Testis (tissue), 5 donors: ENCODE results near the gene ZMYM2. TPM values are rescaled to one million over a fixed set of nuclear protein-coding genes. Genes with fewer than 3 reads are reported as not detected.

Experiments
- DNase-seq: peaks from one replicate; pipeline ENCODE4 v3.0.0-alpha.2; 2019
- H3K27ac ChIP-seq, 2 donors: fragments of 200-600 bp; sonication (generic); one replicate each; pipeline ENCODE4 v1.5.1; 2019
- H3K27me3 ChIP-seq: fragments of 200-600 bp; sonication (generic); one replicate; pipeline ENCODE4 v1.5.1; 2019
- H3K36me3 ChIP-seq: fragments of 200-600 bp; sonication (generic); one replicate; pipeline ENCODE4 v1.5.1; 2017; ENCODE audit warnings: low read depth; ENCODE audit errors: missing control alignments
- H3K4me1 ChIP-seq: fragments of 200-600 bp; sonication (generic); one replicate; pipeline ENCODE4 v1.5.1; 2019
- H3K4me3 ChIP-seq, 2 donors: fragments of 200-600 bp; sonication (generic); one replicate each; pipeline ENCODE4 v1.5.1; 2017 to 2019
- H3K9me3 ChIP-seq: fragments of 200-600 bp; sonication (generic); one replicate; pipeline ENCODE4 v1.5.1; 2017
- CTCF ChIP-seq, 3 experiments: fragments of 450-650 bp in 2 of 3; fragments of 200-600 bp in 1 of 3; sonication (generic) in 1 of 3; IDR thresholded peaks; one replicate each; pipeline ENCODE4 v1.5.1; 2016 to 2019; ENCODE audit warnings: antibody characterized with exemption in 3 of 3, mild to moderate bottlenecking in 2 of 3, moderate library complexity in 1 of 3
- POLR2A ChIP-seq: fragments of 450-650 bp; IDR thresholded peaks from one replicate; pipeline ENCODE4 v1.6.1; 2017; ENCODE audit warnings: antibody characterized with exemption, mild to moderate bottlenecking, moderate library complexity
- WGBS, 2 donors: methylation state at CpG; one replicate each; pipeline ENCODE4 v1.1.5; 2018; 5-methylcytosine and 5-hydroxymethylcytosine counted together
- intact Hi-C: fragments of 100-400 bp; cut with DNase I; formaldehyde crosslinking; loops from one replicate; pipeline ENCODE4 v1.15.1; 2023; ENCODE audit warnings: low total_unique reads
- long read RNA-seq, 2 donors: transcript quantifications; one replicate each; lab custom pipeline, GENCODE V29; 2026
- polyA plus RNA-seq: library from polyadenylated mRNA; stranded (reverse); fragments of 350-450 nt; fragmentation: Illumina TruSeq; extraction: RNeasy Lipid Tissue Mini Kit (QIAGEN cat#74804); gene quantifications from one replicate; pipeline ENCODE4 v1.2.3, GENCODE V29; 2014; ENCODE audit warnings: low read depth, low replicate concordance; ENCODE audit not compliant: insufficient read depth
- total RNA-seq, 2 donors: library from RNA; depleted of rRNA; stranded (reverse); fragments of >200 nt; gene quantifications; one replicate each; pipeline ENCODE4 v1.2.3, GENCODE V29; 2016

Gene ZMYM2
- 100 to 1,000 TPM; 162 to 177 TPM for total RNA-seq
- 110 TPM for polyA plus RNA-seq
- long read RNA-seq, donor 1, full-length matches to known transcripts = 4 of 4 reads
- long read RNA-seq, donor 1, partial matches to known transcripts = 0 of 4 reads
- long read RNA-seq, donor 1, other reads (novel, unspliced or antisense) = 0 of 4 reads
- long read RNA-seq, donor 2, full-length matches to known transcripts = 1 of 1 reads
- long read RNA-seq, donor 2, partial matches to known transcripts = 0 of 1 reads
- long read RNA-seq, donor 2, other reads (novel, unspliced or antisense) = 0 of 1 reads

GRCh38 chr13:19958155-19959111 is at the start of gene ZMYM2:
Gene ZMYM2, plus strand, starts transcription at chr13:19958727. Its CDS starts 34,346 bp downstream, at chr13:19993073.
- Histone ChIP-seq H3K9me3 (no peaks in the 10 kb centered on the region), H3K4me3 (peak within 1 kb of the TSS; percentile 92), H3K4me1 (peaks cover 13% of the 10 kb centered on the region), H3K36me3 (no peaks in the 10 kb centered on the region), H3K27me3 (no peaks in the 10 kb centered on the region), H3K27ac (peak within 1 kb of the TSS; percentile 99 to 100)
- 0% methylated on average over 9 to 64 of the region's 112 CpGs for WGBS, 2 donors
- intact Hi-C loops = loop anchor here (5.0 kb wide), 1 partner anchor 96 kb away; the partner anchor contains the start of gene ZMYM5
- no peak for TF ChIP-seq CTCF (IDR thresholded peaks at IDR 0.05)
- peak; percentile 34 for TF ChIP-seq POLR2A
- DNase-seq = peak; percentile 99

DNA sequence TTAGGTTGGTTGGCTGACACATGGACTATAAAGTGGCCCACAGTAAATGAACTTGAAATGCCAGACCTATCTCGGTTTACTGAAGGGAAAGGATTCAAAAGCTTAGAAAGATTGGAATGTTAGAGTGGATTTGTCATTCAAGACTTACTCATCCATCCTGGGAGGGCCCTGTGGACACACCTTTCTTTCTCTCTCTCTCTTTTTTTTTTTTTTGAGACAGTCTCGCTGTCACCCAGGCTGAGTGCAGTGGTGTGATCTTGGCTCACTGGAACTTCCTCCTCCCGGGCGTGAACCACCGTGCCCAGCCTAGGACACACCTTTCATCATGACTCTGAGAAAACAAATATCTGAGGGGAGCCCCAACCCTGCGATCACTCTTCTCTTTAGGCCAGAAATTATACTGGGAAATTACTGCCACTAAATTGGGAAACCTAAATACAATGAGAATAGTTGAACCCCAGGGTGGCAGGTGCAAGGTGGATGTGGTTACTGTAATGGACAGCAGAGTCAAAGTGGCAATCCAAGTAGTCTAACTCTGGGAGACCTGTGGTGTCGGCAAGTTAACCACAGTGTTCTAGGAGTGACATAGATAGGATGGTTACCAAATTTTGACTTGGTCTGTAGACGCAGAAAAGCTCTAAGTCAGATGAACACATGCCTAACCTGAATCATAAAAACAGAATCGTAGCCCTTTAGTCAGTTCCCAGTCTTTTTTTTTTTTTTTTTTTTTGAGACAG is 48.0 kb upstream of the ZMYM2 start:
- Histone ChIP-seq H3K27me3 (no peaks in the 10 kb centered on the region), H3K4me3 (no peak overlapping the region), H3K4me1 (no peaks in the 10 kb centered on the region), H3K36me3 (no peaks in the 10 kb centered on the region), H3K27ac (no peak overlapping the region), H3K9me3 (no peaks in the 10 kb centered on the region)
- 88 to 93% methylated on average over 9 of the region's 9 CpGs for WGBS, 2 donors
- TF ChIP-seq POLR2A (no peak), CTCF (IDR thresholded peaks at IDR 0.05) (no peak)
- intact Hi-C loops = no loop called here
- DNase-seq = no peak

DNA sequence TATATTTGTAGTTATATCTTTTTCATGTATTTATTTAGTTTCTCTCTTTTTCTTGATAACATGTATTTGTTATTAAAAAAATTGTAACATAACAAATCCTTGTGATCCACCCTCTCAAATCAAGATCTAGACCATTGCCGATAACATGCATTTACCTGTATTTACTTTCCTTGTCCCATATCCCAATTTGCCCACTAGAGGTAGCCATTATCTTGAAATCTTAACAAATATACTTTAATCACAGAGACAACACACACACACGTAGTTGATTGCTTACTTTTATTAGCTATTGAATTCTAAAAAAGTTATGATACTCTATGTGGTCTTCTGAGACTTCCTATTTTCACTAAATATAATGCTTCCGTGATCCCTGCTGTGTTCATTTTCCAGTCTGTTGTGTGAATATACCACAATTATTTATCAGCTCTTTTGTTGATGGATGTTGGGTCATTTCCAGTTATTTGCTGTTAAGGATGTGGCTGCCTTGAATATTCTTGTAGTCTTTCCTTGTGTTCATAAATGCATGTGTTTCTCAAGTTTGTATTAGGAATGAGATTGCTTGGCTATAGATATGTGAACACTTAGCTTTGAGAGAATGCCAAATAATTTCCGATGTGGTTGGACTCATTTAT is 31.3 kb upstream of the ZMYM2 start:
- Histone ChIP-seq H3K27me3 (no peaks in the 10 kb centered on the region), H3K36me3 (no peaks in the 10 kb centered on the region), H3K9me3 (no peaks in the 10 kb centered on the region), H3K4me1 (no peaks in the 10 kb centered on the region), H3K4me3 (no peak overlapping the region), H3K27ac (no peak overlapping the region)
- WGBS, 2 donors = 55 to 60% methylated on average over 4 of the region's 4 CpGs
- intact Hi-C loops = no loop called here
- no peak for DNase-seq
- TF ChIP-seq CTCF (IDR thresholded peaks at IDR 0.05) (peak in 2 of 3 experiments; percentile 10 to 24), POLR2A (no peak)

- no peak for DNase-seq
- no peak overlapping the region for H3K4me3 ChIP-seq
- H3K27me3 ChIP-seq = no peaks in the 10 kb centered on the region
- no peaks in the 10 kb centered on the region for H3K4me1 ChIP-seq
- no peaks in the 10 kb centered on the region for H3K9me3 ChIP-seq
- WGBS, 2 donors = 95 to 96% methylated on average over 1 of the region's 1 CpG
- intact Hi-C loops = no loop called here
- H3K36me3 ChIP-seq = no peaks in the 10 kb centered on the region
- H3K27ac ChIP-seq = no peak overlapping the region
- no peak for TF ChIP-seq POLR2A
- TF ChIP-seq CTCF (IDR thresholded peaks at IDR 0.05) = no peak
Measured at GRCh38 chr13:19940106-19940505, 18.4 kb upstream of the ZMYM2 start.
